ENCODE data around the gene ARAP1.

The ARAP1 gene

DNA sequence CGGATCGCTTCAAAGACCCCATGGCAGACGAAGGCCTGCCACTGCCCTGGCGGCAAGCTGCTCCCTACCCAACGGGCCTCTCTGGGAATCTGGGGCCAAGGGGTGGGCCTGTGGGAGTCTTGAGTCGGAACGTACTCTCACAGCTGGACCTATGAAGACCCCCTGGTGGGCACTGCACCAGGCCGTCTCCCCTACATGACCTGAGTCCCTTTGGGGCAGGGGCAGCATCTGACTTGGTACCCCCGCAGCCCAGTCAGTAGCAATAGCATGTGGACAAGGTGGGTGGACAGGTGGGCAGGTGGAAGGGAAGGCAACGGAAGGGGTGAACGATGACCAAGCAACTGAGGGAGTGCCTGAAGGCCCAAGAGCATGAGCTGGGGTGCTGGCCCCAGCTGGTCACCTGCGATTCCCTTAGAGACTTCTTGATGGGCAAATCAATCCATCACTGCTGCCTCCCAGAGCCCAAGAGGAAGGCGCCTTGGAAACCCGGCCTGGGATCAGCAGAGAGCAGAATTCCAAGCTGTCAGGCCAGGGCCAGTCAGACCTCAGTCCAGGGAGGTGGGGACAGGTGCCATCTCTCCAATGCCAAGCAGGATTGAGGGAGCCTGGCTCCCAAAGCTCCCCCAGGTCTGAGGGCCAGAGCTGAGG lies 35.3 kb downstream of the ARAP1 start:
- no peak for DNase-seq
- H3K9me3 Mint-ChIP-seq, result no peaks in the 10 kb centered on the region
- H3K36me3 Mint-ChIP-seq (ENCODE audit: insufficient read depth), result peaks cover 33% of the 10 kb centered on the region
- no peak overlapping the region for H3K4me3 Mint-ChIP-seq
- peaks cover 64 to 67% of the 10 kb centered on the region in 2 donors for H3K4me1 Mint-ChIP-seq (ENCODE audit: low read depth in 2 of 2)
- peak overlapping the region in 1 of 2 donors; percentile 78 for H3K27ac Mint-ChIP-seq
- H3K27me3 Mint-ChIP-seq, result no peaks in the 10 kb centered on the region
- ATAC-seq (replicated peaks), result no peak

- Mint-ChIP-seq H3K4me1 (ENCODE audit: low read depth in 2 of 2) (peaks cover 58 to 61% of the 10 kb centered on the region in 2 donors), H3K27ac (peak overlapping the region; percentile 30 to 78), H3K27me3 (no peaks in the 10 kb centered on the region), H3K36me3 (ENCODE audit: insufficient read depth) (peaks cover 33% of the 10 kb centered on the region), H3K4me3 (no peak overlapping the region), H3K9me3 (no peaks in the 10 kb centered on the region)
- ATAC-seq (replicated peaks) (no peak), DNase-seq (no peak)
Observed at GRCh38 chr11:72716290-72716689, 35.9 kb downstream of the ARAP1 start.

- DNase-seq (no peak), ATAC-seq (replicated peaks) (no peak)
- Mint-ChIP-seq H3K9me3 (no peaks in the 10 kb centered on the region), H3K4me3 (no peak overlapping the region), H3K27me3 (no peaks in the 10 kb centered on the region), H3K4me1 (ENCODE audit: low read depth in 2 of 2) (peaks cover 33 to 36% of the 10 kb centered on the region in 2 donors), H3K36me3 (ENCODE audit: insufficient read depth) (peaks cover 48% of the 10 kb centered on the region), H3K27ac (peak overlapping the region; percentile 46 to 78)
Observed at GRCh38 chr11:72712841-72713240, 39.4 kb downstream of the ARAP1 start.

GRCh38 chr11:72712168-72712751 lies 39.9 kb downstream of the ARAP1 start:
- no peak for DNase-seq
- Mint-ChIP-seq H3K4me3 (no peak overlapping the region), H3K36me3 (ENCODE audit: insufficient read depth) (peaks cover 52% of the 10 kb centered on the region), H3K4me1 (ENCODE audit: low read depth in 2 of 2) (peaks cover 32 to 37% of the 10 kb centered on the region in 2 donors), H3K9me3 (no peaks in the 10 kb centered on the region), H3K27me3 (no peaks in the 10 kb centered on the region), H3K27ac (peak overlapping the region in 1 of 2 donors; percentile 78)
- no peak for ATAC-seq (replicated peaks)

- Mint-ChIP-seq H3K27ac (peak overlapping the region; percentile 59 to 67), H3K9me3 (no peaks in the 10 kb centered on the region), H3K36me3 (ENCODE audit: insufficient read depth) (peaks cover 57% of the 10 kb centered on the region), H3K4me1 (ENCODE audit: low read depth in 2 of 2) (peaks cover 35 to 41% of the 10 kb centered on the region in 2 donors), H3K27me3 (no peaks in the 10 kb centered on the region), H3K4me3 (no peak overlapping the region)
- DNase-seq (no peak), ATAC-seq (replicated peaks) (no peak)
Observed at GRCh38 chr11:72711141-72711540, 41.1 kb downstream of the ARAP1 start.

DNA sequence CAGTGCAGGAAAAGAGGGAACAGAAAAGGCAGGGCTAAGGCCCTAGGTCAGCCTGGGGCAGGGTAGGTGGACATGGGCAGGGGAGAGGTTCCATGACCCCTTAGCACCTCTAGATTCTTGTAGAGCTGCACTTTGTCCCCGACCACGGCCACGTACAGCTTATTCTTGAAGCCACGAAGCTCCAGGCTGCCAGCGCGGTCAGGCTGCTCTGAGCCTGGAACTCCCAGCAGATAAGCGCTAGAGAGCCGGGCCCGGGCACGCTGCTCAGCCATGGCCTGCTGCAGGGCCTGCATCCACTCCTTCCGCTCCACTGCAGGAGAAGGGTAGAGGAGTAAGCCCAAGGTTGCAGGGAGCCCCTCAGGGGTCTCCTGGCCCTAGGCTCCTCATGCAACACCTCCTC lies 41.9 kb downstream of the ARAP1 start:
- DNase-seq, result no peak
- Mint-ChIP-seq H3K36me3 (ENCODE audit: insufficient read depth) (peaks cover 55% of the 10 kb centered on the region), H3K27me3 (no peaks in the 10 kb centered on the region), H3K9me3 (no peaks in the 10 kb centered on the region), H3K4me3 (no peak overlapping the region), H3K4me1 (ENCODE audit: low read depth in 2 of 2) (peaks cover 29 to 41% of the 10 kb centered on the region in 2 donors), H3K27ac (peak overlapping the region in 1 of 2 donors; percentile 75)
- ATAC-seq (replicated peaks), result no peak

GRCh38 chr11:72709478-72710238 lies 42.5 kb downstream of the ARAP1 start:
- Mint-ChIP-seq H3K4me3 (no peak overlapping the region), H3K4me1 (ENCODE audit: low read depth in 2 of 2) (peaks cover 23 to 38% of the 10 kb centered on the region in 2 donors), H3K36me3 (ENCODE audit: insufficient read depth) (peaks cover 58% of the 10 kb centered on the region), H3K9me3 (no peaks in the 10 kb centered on the region), H3K27ac (peak overlapping the region in 1 of 2 donors; percentile 75), H3K27me3 (no peaks in the 10 kb centered on the region)
- no peak for DNase-seq
- no peak for ATAC-seq (replicated peaks)

GRCh38 chr11:72707032-72707431 lies 45.2 kb downstream of the ARAP1 start:
- Mint-ChIP-seq H3K9me3 (no peaks in the 10 kb centered on the region), H3K36me3 (ENCODE audit: insufficient read depth) (peaks cover 62% of the 10 kb centered on the region), H3K4me3 (no peak overlapping the region), H3K27ac (peak overlapping the region; percentile 73 to 90), H3K4me1 (ENCODE audit: low read depth in 2 of 2) (peaks cover 15 to 27% of the 10 kb centered on the region in 2 donors), H3K27me3 (no peaks in the 10 kb centered on the region)
- ATAC-seq (replicated peaks) (no peak), DNase-seq (no peak)

DNA sequence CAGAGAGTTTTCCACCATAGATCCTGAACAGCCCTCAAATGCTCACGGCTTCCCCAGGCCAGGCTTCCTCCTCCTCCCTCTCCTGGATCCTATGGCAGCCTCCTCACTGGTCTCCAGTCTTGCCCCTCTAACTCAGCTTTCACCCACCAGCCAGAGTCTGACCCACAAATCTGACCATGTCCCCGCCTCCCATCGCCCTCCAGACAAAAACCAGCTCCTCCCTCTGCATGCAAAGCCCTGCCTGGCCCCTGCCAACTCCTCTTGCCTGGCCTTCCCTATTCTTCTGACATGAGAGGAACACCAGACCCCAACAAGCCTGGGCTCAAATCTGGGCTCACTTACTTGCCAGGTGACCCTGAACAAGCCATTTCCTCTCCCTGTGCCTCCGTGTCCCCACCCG lies 45.6 kb downstream of the ARAP1 start:
- peaks cover 61% of the 10 kb centered on the region for H3K36me3 Mint-ChIP-seq (ENCODE audit: insufficient read depth)
- no peaks in the 10 kb centered on the region for H3K9me3 Mint-ChIP-seq
- no peak for DNase-seq
- H3K4me3 Mint-ChIP-seq, result no peak overlapping the region
- H3K27me3 Mint-ChIP-seq, result no peaks in the 10 kb centered on the region
- peaks cover 15 to 27% of the 10 kb centered on the region in 2 donors for H3K4me1 Mint-ChIP-seq (ENCODE audit: low read depth in 2 of 2)
- ATAC-seq (replicated peaks), result no peak
- peak overlapping the region; percentile 73 to 90 for H3K27ac Mint-ChIP-seq

DNA sequence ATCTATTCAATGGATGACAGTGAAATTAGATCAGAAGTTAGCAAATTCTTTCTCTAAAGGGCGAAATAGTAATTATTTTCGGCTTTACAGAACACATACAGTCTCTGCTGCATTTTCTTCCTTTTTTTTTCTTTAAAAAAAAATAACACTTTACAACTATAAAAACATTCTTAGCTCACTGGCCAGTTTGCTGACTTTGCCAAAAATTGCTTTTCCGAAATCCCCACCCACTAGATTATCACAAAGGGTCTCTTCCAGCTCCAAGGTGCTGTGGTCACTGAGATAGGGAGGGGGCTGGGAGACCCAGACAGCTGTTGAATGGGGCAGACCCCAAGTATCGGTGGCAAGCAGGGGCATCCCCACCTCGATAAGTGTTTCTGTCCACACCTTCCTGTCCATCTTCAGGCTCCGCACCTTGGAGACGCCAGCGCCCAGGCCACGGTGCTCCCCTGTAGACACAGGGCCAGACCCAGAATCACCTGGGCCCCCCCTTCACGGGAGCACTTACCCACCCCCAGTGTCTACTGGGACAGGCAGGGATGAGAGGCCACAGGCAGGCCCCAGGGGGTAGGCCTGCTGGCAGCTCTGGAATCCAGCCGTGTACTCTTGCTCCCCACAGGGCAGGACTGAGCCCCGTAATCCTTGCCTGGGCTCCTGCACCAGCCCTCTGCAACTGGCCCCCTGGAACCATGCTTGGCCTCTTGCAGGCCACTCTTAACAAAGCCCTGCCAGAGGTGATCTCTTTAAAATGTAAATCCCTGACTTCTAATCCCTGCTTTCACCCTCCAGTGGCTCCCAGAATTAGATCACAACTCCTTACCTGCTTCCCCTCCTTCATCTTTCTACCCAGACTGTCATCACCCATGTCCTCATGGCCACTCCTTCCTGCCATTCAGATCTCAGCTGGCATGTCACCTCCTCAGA lies 46.5 kb downstream of the ARAP1 start:
- ATAC-seq (replicated peaks) (no peak), DNase-seq (no peak)
- H3K27ac Mint-ChIP-seq, result peak overlapping the region; percentile 73 to 90
- no peaks in the 10 kb centered on the region for H3K9me3 Mint-ChIP-seq
- H3K4me1 Mint-ChIP-seq (ENCODE audit: low read depth in 2 of 2), result peaks cover 15 to 27% of the 10 kb centered on the region in 2 donors
- H3K36me3 Mint-ChIP-seq (ENCODE audit: insufficient read depth), result peaks cover 61% of the 10 kb centered on the region
- no peaks in the 10 kb centered on the region for H3K27me3 Mint-ChIP-seq
- no peak overlapping the region for H3K4me3 Mint-ChIP-seq

- H3K4me1 Mint-ChIP-seq (ENCODE audit: low read depth in 2 of 2), result peaks cover 15 to 26% of the 10 kb centered on the region in 2 donors
Observed at GRCh38 chr11:72704783-72705265, 47.4 kb downstream of the ARAP1 start.

GRCh38 chr11:72704028-72704782 lies 48.0 kb downstream of the ARAP1 start:
- H3K4me3 Mint-ChIP-seq, result no peak overlapping the region
- no peak for ATAC-seq (replicated peaks)

More at GRCh38 chr11:72704783-72705265, 47.4 kb downstream of the ARAP1 start:
- H3K9me3 Mint-ChIP-seq, result no peaks in the 10 kb centered on the region
- ATAC-seq (replicated peaks) (no peak), DNase-seq (no peak)
- H3K4me3 Mint-ChIP-seq, result no peak overlapping the region
- H3K27ac Mint-ChIP-seq, result peak overlapping the region; percentile 46 to 90
- H3K36me3 Mint-ChIP-seq (ENCODE audit: insufficient read depth), result peaks cover 62% of the 10 kb centered on the region
- H3K27me3 Mint-ChIP-seq, result no peaks in the 10 kb centered on the region

More at GRCh38 chr11:72704028-72704782, 48.0 kb downstream of the ARAP1 start:
- Mint-ChIP-seq H3K9me3 (no peaks in the 10 kb centered on the region), H3K4me1 (ENCODE audit: low read depth in 2 of 2) (peaks cover 15 to 24% of the 10 kb centered on the region in 2 donors), H3K27me3 (no peaks in the 10 kb centered on the region), H3K36me3 (ENCODE audit: insufficient read depth) (peaks cover 63% of the 10 kb centered on the region), H3K27ac (peak overlapping the region; percentile 46 to 90)
- DNase-seq, result no peak

Measured in effector memory CD8-positive, alpha-beta T cell (primary cell).